Kidney epithelial cell (primary cell): Measurements from ENCODE around the gene CA5A. TPM values are rescaled to one million over a fixed set of nuclear protein-coding genes. Genes with fewer than 3 reads are reported as not detected.

Experiments
- DNase-seq: peaks from one replicate; pipeline ENCODE4 v3.0.0-alpha.2; 2010; ENCODE audit warnings: low read depth
- H3K27me3 ChIP-seq: 2 replicates; pipeline ENCODE4 v1.6.0; 2011; ENCODE audit warnings: low read length; ENCODE audit not compliant: control insufficient read depth, insufficient read depth
- H3K36me3 ChIP-seq: 2 replicates; pipeline ENCODE4 v1.5.1; 2011; ENCODE audit warnings: low read length; ENCODE audit not compliant: control insufficient read depth, insufficient read depth
- H3K4me3 ChIP-seq: 2 replicates; pipeline ENCODE4 v1.5.1; 2011; ENCODE audit warnings: low read depth, mild to moderate bottlenecking, control low read depth, low read length
- total RNA-seq: library from RNA; depleted of rRNA; stranded (reverse); fragments of >200 nt; gene quantifications from 2 replicates; pipeline ENCODE4 v1.2.3, GENCODE V29; 2015
- TF ChIP-seq, protein P1 (sequence below): IDR thresholded peaks from 2 replicates; pipeline ENCODE4 v1.5.1; 2011; ENCODE audit warnings: mild to moderate bottlenecking, moderate library complexity, low read length, control low read depth, inconsistent platforms; ENCODE audit not compliant: insufficient read depth, poor library complexity, severe bottlenecking

The CA5A gene
- total RNA-seq, 1 donor from 2014 or later = not detected

DNA sequence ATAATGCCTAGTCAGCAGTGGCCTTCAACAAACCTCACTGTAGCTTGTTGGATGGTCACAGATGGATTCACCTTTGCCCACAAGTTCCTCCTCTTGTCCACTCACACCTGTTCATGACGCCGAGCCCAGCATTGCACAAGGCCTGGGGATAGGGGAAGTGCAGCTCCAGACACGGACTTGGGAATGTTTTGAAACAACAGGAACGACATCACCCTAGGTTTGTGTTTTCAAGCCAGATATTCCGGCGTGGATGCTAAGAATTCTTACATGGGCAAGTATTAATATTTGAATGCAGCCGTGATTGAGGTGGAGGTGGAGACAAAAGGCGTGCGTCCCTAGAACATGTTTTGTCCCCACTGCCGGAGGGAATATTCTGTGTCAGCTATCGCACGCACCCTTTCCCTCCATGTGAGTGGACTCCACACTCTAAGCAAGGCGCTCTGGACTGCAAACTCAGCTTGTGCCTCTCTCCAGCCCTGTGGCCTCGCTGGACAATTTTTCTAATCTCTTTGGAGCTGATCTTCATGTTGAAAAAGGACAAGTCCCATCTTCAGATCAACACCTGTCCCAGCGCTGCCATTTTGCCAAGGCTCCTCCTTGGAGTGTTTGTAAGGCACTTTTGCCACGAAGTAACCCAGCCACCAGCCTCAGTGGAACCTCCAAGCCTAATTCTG is 12.9 kb upstream of the CA5A start:
- no peak for DNase-seq
- Histone ChIP-seq H3K36me3 (no peaks in the 10 kb centered on the region), H3K4me3 (no peak overlapping the region), H3K27me3 (no peaks in the 10 kb centered on the region)
- TF ChIP-seq, protein P1, sequence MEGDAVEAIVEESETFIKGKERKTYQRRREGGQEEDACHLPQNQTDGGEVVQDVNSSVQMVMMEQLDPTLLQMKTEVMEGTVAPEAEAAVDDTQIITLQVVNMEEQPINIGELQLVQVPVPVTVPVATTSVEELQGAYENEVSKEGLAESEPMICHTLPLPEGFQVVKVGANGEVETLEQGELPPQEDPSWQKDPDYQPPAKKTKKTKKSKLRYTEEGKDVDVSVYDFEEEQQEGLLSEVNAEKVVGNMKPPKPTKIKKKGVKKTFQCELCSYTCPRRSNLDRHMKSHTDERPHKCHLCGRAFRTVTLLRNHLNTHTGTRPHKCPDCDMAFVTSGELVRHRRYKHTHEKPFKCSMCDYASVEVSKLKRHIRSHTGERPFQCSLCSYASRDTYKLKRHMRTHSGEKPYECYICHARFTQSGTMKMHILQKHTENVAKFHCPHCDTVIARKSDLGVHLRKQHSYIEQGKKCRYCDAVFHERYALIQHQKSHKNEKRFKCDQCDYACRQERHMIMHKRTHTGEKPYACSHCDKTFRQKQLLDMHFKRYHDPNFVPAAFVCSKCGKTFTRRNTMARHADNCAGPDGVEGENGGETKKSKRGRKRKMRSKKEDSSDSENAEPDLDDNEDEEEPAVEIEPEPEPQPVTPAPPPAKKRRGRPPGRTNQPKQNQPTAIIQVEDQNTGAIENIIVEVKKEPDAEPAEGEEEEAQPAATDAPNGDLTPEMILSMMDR = no peak

DNA sequence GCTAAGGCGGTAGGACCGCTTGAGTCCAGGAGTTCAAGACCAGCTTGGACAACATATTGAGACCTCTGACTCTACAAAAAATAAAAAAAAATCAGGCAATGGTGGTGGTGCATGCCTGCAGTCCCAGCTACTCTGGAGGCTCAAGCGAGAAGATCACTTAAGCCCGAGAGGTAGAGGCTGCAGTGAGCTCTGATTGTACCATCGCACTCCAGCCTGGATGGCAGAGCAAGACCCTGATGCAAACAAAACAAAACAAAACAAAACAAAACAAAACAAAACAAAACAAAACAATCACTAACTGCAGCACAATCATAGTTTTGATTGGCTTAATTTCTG is 12.4 kb upstream of the CA5A start:
- Histone ChIP-seq H3K4me3 (no peak overlapping the region), H3K36me3 (no peaks in the 10 kb centered on the region), H3K27me3 (no peaks in the 10 kb centered on the region)
- DNase-seq = no peak
- TF ChIP-seq, protein P1 = no peak

DNA sequence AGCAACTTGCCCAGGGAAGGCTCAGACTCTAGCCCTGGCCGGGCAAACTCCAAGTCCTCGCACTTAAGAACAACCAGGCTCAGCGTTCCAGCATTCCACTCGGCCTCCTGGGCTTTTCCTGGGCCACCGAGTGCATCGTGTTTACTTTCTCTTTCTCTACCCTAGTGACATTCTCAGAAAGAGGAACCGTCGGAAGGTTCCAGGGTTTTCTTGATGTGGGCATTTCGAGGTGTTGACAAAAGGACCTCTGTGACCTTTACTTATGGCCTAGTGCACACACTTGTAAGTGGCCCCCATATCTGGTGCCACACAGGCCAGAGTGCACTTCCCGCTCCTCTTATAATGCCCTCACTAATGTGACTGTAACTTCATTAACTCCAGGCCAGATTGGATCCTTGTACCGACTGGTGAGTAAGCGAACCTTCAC is 11.8 kb upstream of the CA5A start:
- H3K4me3 ChIP-seq = no peak overlapping the region
- no peaks in the 10 kb centered on the region for H3K27me3 ChIP-seq
- no peak for DNase-seq
- TF ChIP-seq, protein P1 = no peak
- no peaks in the 10 kb centered on the region for H3K36me3 ChIP-seq

DNA sequence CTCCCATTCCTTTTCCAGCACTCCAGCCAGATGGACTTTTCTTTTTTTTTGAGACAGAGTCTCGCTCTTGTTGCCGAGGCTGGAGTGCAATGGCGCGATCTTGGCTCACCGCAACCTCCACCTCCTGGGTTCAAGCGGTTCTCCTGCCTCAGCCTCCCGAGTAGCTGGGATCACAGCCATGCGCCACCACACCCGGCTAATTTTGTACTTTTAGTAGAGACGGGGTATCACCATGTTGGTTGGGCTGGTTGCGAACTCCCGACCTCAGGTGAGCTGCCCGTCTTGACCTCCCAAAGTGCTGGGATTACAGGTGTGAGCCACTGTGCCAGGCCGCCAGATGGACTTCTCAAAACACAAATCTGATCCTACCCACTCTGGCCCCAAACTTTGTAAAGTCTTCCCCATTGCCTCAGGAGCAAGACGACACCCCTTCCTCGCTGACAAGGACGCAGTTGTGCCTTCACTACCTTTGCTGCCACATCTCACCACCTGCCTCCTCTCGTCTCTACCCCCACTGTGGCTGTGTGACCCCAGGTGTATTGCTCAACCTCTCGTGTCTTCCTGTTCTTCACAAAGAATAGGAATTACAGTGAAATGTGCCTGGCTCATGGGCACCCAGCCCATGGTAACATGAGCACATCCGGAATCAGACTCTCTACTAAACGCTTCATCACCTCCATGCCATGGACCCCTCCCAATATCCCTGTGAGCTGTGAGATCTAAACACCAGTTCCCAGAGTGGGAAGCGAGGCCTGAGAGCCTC is 11.2 kb upstream of the CA5A start:
- no peaks in the 10 kb centered on the region for H3K36me3 ChIP-seq
- TF ChIP-seq, protein P1 = no peak
- no peaks in the 10 kb centered on the region for H3K27me3 ChIP-seq
- no peak overlapping the region for H3K4me3 ChIP-seq
- DNase-seq = no peak

DNA sequence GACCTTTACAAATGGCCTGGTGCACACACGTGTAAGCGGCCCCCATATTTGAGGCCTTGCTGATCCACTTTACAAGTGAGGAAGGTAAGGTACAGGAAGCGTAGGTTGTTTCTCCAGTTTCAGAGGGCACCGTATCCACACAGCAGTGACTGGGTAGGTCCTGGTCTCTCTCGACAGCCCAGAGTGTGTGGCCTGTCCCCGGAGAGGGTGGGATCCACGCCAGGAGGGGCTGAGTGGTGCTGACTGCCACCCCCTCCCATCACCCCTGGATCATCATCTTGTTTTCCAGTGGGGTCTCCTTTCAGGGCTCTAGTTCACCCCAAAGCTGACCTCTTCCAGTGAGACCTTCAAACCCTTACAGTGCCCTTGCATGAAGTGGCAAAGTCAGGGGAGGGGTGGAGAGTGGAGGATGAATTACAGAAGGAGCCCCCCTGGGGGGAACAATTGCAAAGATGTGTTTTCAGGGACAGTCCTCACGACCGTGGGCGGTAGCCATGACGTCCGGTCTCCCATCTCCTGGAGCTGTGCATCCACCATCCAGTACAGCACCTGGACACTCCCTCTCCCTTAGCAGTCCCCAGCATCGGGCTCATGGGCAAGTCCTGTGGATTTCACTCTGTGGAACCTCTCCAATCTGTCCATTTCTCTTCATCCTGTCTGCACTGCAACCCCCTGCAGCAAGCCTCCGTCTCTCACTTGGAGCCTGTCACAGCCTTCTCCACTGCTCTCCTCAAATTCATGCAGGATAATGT is 10.4 kb upstream of the CA5A start:
- Histone ChIP-seq H3K27me3 (no peaks in the 10 kb centered on the region), H3K36me3 (no peaks in the 10 kb centered on the region), H3K4me3 (no peak overlapping the region)
- no peak for DNase-seq
- TF ChIP-seq, protein P1 = no peak
